Cardiac fibroblast (primary cell): ENCODE measurements around the gene ACAP1.
A peak's percentile ranks its signal among the peaks of the same experiment; 100 is the strongest.
"Not testable (repeated sequence)": the region's sequence is repeated elsewhere in the genome, so short reads cannot be mapped to it uniquely, and the experiment has no call there.

Source experiments
- DNase-seq, 2 donors: peaks; one replicate each; pipeline versions ENCODE4 v3.0.0 to v3.0.0-alpha.2; 2010; ENCODE audit warnings: low read depth in 2 of 2
- H3K4me3 ChIP-seq, 2 donors: replicated peaks in 1 of 2; 1 replicate in 1 of 2; 2 replicates in 1 of 2; pipeline ENCODE4 v1.5.1; 2011; ENCODE audit warnings: low read depth in 2 of 2, low read length in 2 of 2, mild to moderate bottlenecking in 2 of 2, moderate library complexity in 1 of 2
- CTCF ChIP-seq: IDR thresholded peaks from one replicate; pipeline ENCODE4 v1.5.1; 2011; ENCODE audit warnings: low read depth, mild to moderate bottlenecking, low read length, inconsistent platforms

ACAP1 gene

GRCh38 chr17:7367918-7368598 lies 31.7 kb downstream of the ACAP1 start:
- DNase-seq: no peak
- H3K4me3 ChIP-seq: no peak overlapping the region
- TF ChIP-seq CTCF: no peak

GRCh38 chr17:7368599-7368994 lies 32.3 kb downstream of the ACAP1 start:
- not testable (repeated sequence) for H3K4me3 ChIP-seq, DNase-seq

GRCh38 chr17:7369825-7370224 lies 33.5 kb downstream of the ACAP1 start:
- DNase-seq: no peak
- no peak overlapping the region for H3K4me3 ChIP-seq
- TF ChIP-seq CTCF: no peak

- no peak overlapping the region for H3K4me3 ChIP-seq
- DNase-seq: no peak
- TF ChIP-seq CTCF: no peak
Observed at GRCh38 chr17:7370853-7371252, 34.5 kb downstream of the ACAP1 start.

- no peak for DNase-seq
- no peak for TF ChIP-seq CTCF
- no peak overlapping the region for H3K4me3 ChIP-seq
Observed at GRCh38 chr17:7374353-7374752, 38.0 kb downstream of the ACAP1 start.

- no peak for DNase-seq
- no peak overlapping the region for H3K4me3 ChIP-seq
- TF ChIP-seq CTCF: no peak
Observed at GRCh38 chr17:7379134-7379533, 42.8 kb downstream of the ACAP1 start.

GRCh38 chr17:7380321-7380720 lies 44.0 kb downstream of the ACAP1 start:
- TF ChIP-seq CTCF: no peak
- H3K4me3 ChIP-seq: no peak overlapping the region
- peak in 1 of 2 donors; percentile 75 for DNase-seq
